NCI-H2196 (cell line): ENCODE data around the gene MUC7.
"Not testable (repeated sequence)": the region's sequence is repeated elsewhere in the genome, so short reads cannot be mapped to it uniquely, and the experiment has no call there.

ENCODE experiments used
- DNase-seq: peaks from one replicate; lab custom pipeline; 2025; ENCODE audit not compliant: unreplicated experiment; lab: John Stamatoyannopoulos, UW

Gene MUC7

GRCh38 chr4:70471897-70472296, at the start of gene MUC7:
Gene MUC7 (plus strand): TSS chr4:70472197. CDS start chr4:70474022, 1,825 bp downstream.
- no peak for DNase-seq

DNA sequence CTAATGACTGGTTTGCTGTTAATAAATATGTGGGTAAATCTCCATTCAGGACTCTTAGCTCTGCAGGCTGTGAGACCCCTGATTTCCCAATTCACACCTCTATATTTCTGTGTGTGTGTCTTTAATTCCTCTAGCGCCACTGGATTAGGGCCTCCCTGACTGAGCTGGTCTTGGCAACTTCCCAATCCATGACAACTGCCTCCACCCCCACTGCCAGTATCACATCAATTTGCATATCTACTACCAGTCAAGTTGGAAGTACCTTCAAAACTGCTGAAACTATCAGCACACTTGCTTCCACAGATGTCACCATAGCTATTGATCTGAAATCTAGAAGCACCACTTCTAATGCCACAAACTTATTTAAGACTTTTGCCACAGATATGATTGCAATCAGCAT, 46.7 kb upstream of the MUC7 start:
- DNase-seq, result no peak

GRCh38 chr4:70426789-70427188, 45.2 kb upstream of the MUC7 start:
- DNase-seq, result no peak

DNA sequence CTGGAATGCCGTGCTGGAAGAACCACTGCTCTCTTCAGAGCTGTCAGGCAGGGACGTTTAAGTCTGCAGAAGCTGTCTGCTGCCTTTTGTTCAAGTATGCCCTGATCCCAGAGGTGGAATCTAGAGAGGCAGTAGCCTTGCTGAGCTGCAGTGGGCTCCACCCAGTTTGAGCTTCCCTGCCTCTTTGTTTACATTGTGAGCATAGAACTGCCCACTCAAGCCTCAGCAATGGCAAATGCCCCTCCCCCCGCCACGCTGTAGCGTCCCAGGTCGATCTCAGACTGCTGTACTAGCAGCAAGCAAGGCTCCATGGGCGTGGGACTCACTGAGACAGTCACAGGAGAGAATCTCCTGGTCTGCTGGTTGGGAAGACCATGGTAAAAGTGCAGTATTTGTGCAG, 34.8 kb upstream of the MUC7 start:
- no peak for DNase-seq

DNA sequence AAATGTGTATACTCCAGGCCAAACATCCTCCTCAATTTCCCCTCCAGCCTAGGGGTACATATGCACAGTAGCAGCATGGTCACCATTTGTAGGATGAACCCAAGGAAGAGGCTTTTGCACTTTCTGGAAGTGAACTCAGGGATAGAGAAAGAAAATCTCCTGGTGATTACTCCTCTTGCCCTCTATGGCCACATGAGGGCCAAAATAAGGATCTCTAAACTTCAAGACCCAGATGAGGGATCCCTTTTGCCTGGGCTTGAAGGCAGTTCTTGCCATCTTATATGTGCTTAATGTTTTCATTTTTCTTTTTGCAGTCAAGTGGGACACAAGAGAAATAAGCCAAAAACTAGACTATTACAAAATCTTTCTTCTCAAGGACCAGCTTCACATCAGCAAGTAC, 29.5 kb upstream of the MUC7 start:
- no peak for DNase-seq

- DNase-seq, result no peak
Observed at GRCh38 chr4:70443329-70443728, 28.7 kb upstream of the MUC7 start.

- DNase-seq, result no peak
Observed at GRCh38 chr4:70449220-70449619, 22.8 kb upstream of the MUC7 start.

DNA sequence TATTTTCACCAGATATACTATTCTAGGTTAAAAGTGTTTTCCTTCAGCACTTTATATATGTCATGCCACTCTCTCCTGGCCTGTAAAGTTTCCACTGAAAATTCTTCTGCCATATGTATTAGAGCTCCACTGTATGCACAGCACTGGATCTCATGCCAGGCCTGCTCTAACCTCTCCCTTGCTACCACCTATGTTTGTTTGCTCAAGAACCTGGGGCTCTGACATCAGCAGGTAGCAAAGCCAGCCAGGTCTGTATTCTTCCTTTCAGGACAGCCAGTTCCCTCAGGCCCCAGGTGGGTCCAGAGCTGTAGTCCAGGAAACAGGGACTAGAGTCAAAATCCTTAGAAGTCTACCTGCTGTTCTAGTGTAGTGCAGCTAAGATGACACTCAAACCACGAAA, 19.1 kb upstream of the MUC7 start:
- DNase-seq, result no peak

DNA sequence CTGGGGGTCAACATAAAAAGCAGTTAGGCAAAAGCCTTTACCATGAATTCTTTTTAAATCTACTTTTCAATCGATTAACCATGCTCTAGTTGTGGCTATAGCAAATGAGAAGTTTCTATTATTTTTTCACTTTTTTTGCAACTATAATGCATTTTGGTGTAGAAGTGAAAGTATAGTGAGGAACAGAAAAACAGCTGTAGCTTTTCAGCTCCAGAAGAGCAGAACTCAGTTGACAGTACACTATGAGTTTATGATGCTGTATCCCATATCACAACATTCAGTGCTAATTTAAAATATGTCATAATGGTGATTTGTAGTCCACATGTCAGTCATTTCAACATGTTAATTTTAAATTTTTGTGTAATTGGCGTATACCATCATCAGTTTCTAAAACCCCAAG, 8.7 kb upstream of the MUC7 start:
- no peak for DNase-seq

- DNase-seq, result no peak
Observed at GRCh38 chr4:70473679-70474078, 1.7 kb downstream of the MUC7 start.

GRCh38 chr4:70488748-70489147, 16.8 kb downstream of the MUC7 start:
- DNase-seq, result no peak

DNA sequence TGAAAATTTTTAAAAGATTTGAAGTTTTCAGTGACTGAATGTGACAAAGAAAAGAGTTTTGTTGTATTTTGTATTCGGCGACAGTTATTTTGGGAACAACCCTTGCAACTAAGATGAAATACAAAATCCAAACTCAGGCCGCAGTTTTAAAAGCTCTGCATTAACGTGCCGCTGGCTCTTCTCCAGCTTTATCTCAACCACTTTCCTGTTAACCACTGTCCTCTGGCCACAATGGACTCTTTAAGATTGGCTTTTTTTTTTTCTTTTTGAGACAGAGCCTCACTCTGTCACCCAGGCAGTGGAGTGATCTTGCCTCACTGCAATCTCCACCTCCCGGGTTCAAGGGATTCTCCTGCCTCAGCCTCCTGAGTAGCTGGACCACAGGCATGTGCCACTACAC, 24.2 kb downstream of the MUC7 start:
- no peak for DNase-seq

DNA sequence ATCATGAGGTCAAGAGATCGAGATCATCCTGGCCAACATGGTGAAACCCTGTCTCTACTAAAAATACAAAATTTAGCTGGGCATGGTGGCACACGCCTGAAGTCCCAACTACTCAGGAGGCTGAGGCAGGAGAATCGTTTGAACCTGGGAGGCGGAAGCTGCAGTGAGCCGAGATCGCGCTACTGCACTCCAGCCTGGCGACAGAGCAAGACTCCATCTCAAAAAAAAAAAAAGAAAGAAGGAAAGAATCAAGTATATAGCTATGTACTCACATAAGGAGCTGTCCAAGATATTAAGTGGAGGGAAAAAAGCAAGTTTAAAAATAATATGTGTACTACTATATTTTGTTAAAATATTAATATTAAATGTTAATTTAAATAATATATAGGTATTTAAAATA, 29.8 kb downstream of the MUC7 start:
- DNase-seq, result not testable (repeated sequence)

- DNase-seq, result no peak
Observed at GRCh38 chr4:70504733-70505132, 32.7 kb downstream of the MUC7 start.

- DNase-seq, result peak; percentile 11
Observed at GRCh38 chr4:70505151-70505748, 33.3 kb downstream of the MUC7 start.

DNA sequence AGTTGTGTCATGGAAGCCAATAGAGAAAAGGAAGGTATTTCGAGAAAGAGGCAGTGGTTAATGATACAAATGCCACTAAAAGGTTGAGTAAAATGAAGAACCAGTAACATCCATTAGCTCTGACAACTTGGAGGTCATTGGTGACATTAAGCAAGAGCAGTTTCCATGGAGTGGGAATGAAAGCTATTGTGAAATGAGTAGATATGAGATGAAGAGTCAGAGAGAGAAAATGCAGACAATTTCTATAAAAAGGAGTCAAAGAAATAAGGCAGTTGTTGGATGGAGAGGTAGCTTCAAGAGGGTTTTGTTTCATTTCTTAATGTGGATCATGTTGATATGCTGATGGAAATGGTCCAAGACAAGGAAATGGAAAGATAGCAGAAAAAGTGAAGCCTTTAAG, 36.8 kb downstream of the MUC7 start:
- DNase-seq, result no peak

- DNase-seq, result no peak
Observed at GRCh38 chr4:70511365-70511764, 39.4 kb downstream of the MUC7 start.

- DNase-seq, result no peak
Observed at GRCh38 chr4:70515367-70516250, 43.6 kb downstream of the MUC7 start.

DNA sequence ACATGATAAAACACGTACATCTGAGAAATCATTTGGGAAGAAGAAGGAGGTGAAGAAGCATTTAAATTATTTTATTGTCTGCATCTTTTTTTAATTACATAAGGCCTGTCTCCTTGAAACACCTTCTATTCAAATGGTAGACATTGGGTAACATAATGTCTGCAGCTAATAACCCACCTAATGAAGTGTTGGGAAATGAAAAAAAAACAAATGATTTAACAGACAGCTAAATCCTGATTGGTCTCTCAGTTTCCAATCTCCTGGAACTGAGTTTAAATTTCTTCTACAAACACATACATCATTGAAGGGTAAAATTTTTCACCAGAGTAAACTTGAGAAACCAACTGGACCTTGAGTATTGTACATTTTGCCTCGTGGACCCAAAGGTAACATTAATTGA, 46.3 kb downstream of the MUC7 start, which contains the start of gene AMTN:
AMTN (plus strand) TSS at position 301 of the 400 bp plus-strand sequence. CDS start 209 bp downstream, outside the sequence.
- DNase-seq, result no peak

DNA sequence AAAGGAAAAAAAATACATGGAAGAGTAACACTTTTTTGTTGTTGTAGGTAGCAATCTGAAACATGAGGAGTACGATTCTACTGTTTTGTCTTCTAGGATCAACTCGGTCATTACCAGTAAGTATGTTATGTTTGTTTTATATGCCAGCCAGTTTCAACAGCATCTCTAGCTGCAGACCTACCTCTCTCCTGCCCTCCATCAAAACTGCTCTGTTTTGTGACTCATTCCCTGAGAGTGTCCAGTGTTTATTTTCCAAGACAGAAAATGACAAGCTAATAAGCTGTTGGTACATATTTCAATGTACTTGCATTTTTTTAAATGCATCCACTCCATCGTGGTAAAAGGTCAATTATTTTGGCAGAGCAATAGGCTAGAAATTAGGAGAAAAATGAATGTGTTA, 46.7 kb downstream of the MUC7 start:
- no peak for DNase-seq

GRCh38 chr4:70522626-70523025, 50.6 kb downstream of the MUC7 start:
- no peak for DNase-seq

GRCh38 chr4:70530997-70531396, 59.0 kb downstream of the MUC7 start:
- DNase-seq, result no peak
